HEK293 (cell line): ENCODE data around the gene FOXK2.

Experiments
- CTCF ChIP-seq: fragments of 450-650 bp; formaldehyde crosslinking; IDR thresholded peaks from 2 replicates; pipeline ENCODE4 v1.5.1; 2016; ENCODE audit warnings: missing biosample characterization, missing genetic modification characterization
- REST ChIP-seq: fragments of 450-650 bp; formaldehyde crosslinking; IDR thresholded peaks from 2 replicates; pipeline ENCODE4 v1.5.1; 2016; ENCODE audit warnings: missing biosample characterization, missing genetic modification characterization
- ZBTB17 ChIP-seq: fragments of 450-650 bp; formaldehyde crosslinking; IDR thresholded peaks from 2 replicates; pipeline ENCODE4 v1.5.1; 2016; ENCODE audit warnings: missing biosample characterization, missing genetic modification characterization
- ZBTB44 ChIP-seq: fragments of 450-650 bp; IDR thresholded peaks from 2 replicates; pipeline ENCODE4 v1.5.1; 2018; ENCODE audit warnings: missing biosample characterization, mild to moderate bottlenecking, missing genetic modification characterization
- ZBTB8A ChIP-seq: fragments of 450-650 bp; formaldehyde crosslinking; IDR thresholded peaks from 2 replicates; pipeline ENCODE4 v1.5.1; 2016; ENCODE audit warnings: missing biosample characterization, missing genetic modification characterization
- ZNF513 ChIP-seq: fragments of 450-650 bp; IDR thresholded peaks from 2 replicates; pipeline ENCODE4 v1.5.1; 2018; ENCODE audit warnings: missing biosample characterization, missing genetic modification characterization
- TF ChIP-seq, protein P1 (sequence below): fragments of 450-650 bp; formaldehyde crosslinking; IDR thresholded peaks from 2 replicates; pipeline ENCODE4 v1.5.1; 2016; ENCODE audit warnings: missing biosample characterization, missing genetic modification characterization
- TF ChIP-seq, protein P2 (sequence below): fragments of 450-650 bp; formaldehyde crosslinking; IDR thresholded peaks from 2 replicates; pipeline ENCODE4 v1.5.1; 2016; ENCODE audit warnings: missing biosample characterization, missing genetic modification characterization

- no peak for TF ChIP-seq CTCF
- no peak for TF ChIP-seq ZBTB44 (tag by site-specific recombination)
- no peak for TF ChIP-seq ZBTB17 (tag by site-specific recombination)
- TF ChIP-seq ZBTB8A (tag by site-specific recombination): no peak
- TF ChIP-seq, protein P1, sequence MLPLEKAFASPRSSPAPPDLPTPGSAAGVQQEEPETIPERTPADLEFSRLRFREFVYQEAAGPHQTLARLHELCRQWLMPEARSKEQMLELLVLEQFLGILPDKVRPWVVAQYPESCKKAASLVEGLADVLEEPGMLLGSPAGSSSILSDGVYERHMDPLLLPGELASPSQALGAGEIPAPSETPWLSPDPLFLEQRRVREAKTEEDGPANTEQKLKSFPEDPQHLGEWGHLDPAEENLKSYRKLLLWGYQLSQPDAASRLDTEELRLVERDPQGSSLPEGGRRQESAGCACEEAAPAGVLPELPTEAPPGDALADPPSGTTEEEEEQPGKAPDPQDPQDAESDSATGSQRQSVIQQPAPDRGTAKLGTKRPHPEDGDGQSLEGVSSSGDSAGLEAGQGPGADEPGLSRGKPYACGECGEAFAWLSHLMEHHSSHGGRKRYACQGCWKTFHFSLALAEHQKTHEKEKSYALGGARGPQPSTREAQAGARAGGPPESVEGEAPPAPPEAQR (tag by site-specific recombination): no peak
- TF ChIP-seq REST (tag by site-specific recombination): no peak
- TF ChIP-seq, protein P2, sequence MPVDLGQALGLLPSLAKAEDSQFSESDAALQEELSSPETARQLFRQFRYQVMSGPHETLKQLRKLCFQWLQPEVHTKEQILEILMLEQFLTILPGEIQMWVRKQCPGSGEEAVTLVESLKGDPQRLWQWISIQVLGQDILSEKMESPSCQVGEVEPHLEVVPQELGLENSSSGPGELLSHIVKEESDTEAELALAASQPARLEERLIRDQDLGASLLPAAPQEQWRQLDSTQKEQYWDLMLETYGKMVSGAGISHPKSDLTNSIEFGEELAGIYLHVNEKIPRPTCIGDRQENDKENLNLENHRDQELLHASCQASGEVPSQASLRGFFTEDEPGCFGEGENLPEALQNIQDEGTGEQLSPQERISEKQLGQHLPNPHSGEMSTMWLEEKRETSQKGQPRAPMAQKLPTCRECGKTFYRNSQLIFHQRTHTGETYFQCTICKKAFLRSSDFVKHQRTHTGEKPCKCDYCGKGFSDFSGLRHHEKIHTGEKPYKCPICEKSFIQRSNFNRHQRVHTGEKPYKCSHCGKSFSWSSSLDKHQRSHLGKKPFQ: no peak
- TF ChIP-seq ZNF513: no peak
Measured at GRCh38 chr17:82640036-82640435, 120.5 kb downstream of the FOXK2 start.
